ENCODE measurements around the gene SLC29A3.
"Not testable (repeated sequence)": the region's sequence is repeated elsewhere in the genome, so short reads cannot be mapped to it uniquely, and the experiment has no call there.

Gene SLC29A3

GRCh38 chr10:71319042-71319799 lies at the start of gene SLC29A3:
TSS of gene SLC29A3 (plus strand) at chr10:71319259. CDS start at chr10:71319310, 51 bp downstream.
- DNase-seq, result peak; percentile 86

DNA sequence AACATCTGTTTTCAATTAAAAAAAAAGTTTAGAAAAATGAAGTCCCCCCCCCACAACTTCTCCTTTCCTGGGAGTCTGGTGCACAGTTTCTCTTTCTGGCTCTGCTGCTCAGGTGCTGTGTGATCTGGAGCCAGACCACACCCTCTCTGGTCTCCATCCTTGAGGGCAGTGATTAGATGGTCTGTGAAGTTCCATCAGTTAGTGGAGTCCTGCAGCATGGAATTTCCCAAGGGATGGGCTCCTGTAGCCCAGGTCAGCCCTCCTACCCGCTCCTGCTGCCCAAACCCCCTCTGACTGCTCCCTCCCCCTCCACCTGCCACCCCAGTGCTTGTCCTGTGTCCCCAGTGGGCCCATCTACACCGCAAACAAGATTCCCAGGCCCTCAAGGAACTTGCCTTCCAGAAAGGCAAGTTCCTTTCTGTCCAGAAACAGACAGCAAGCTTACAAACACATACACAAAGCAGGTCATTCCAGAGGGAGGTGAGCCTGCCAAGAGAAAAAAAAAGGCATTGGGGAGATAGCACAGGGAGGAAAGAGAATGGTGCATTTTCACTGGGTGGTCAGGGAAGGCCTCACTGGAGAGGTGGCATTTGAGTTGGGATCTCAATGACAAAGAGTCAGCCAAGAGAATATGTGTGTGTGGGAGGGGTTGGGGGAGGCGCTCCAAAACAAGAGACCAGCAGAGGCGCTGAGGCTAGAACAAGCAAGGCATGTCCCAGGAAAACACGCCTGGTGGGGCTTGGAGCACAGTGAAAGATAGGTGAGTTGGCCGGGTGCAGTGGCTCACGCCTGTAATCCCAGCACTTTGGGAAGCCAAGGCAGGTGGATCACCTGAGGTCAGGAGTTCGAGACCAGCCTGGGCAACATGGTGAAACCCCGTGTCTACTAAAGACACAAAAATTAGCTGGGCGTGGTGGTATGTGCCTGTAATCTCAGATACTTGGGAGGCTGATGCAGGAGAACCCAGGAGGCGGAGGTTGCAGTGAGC lies 49.5 kb upstream of the SLC29A3 start:
- no peak for DNase-seq

DNA sequence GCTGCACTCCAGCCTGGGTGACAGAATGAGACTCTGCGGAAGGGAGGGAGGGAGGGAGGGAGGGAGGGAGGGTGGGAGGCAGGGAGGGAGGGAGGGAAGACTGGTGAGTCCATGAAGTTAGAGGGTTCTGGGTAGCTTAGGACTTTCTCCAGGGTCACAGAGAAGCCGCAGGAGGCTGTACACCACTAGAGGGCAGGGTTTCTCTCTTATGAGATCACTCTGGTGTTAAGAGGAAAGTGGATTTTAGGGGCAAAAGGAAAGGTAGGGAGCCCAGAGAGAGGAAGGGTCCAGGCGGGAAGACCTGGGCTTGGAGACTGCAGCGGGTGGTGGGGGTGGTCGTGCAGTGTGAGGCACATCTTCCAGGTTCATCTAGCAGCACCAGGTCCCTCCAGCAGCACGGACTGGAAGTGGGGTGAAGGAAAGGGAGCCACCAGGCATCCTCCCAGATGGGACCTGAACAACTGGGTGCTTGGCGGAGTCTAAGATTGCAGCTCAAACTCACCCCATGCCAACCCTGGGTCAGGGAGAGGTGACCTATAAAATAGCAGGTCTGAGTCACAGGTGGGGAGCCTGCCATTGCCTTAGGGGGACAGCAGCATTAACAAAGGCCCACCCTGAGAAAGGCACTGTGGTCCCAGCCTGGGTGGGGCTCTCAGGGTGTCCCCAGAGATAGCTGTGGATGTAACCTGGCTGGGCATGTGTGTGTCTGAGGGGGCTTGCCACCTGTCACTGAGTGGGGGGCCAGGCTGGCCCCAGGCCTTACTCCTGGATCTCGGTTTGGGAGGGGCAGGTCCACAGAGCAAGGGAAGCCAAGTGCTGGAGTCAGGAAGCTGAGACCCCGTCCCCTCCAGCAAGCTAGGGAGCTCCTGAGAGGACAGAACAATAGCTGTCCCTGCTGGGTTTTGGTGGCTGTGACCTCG lies 48.5 kb upstream of the SLC29A3 start:
- no peak for DNase-seq

- no peak for DNase-seq
Observed at GRCh38 chr10:71271662-71272055, 47.4 kb upstream of the SLC29A3 start.

DNA sequence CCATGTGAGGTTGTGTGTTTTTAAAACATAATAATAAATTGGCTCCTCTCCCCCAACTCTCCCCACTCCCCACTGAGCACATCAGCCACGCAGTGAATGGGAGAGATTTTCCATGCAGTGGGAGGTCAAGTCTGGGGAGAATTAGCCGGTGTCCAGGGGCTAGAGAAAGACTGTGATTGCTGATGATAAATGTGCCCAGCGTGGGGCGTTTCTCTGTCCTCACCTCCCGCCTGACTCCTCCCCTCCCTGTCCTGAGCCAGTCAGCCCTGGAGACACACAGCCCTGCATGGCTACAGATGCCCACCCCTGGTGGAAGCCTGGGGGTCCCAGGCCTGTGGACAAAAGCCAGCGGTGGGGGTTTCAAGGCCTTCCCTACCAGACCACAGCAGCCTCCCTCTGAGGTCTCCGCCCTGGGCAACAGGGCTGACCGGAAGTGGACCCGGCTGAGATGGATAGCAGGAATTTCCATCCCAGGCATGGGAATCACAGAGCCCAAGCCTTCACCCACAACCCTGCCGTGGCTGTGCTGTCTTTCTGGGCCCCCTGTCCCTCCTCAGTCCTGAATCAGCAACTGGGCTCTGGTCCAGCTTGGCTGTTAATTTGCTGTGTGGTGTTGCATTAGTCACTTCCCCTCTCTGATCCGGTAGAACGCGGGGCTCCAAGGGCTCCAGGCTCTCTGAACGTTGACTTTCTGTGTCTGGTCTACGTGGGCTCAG lies 46.8 kb upstream of the SLC29A3 start:
- DNase-seq, result no peak

DNA sequence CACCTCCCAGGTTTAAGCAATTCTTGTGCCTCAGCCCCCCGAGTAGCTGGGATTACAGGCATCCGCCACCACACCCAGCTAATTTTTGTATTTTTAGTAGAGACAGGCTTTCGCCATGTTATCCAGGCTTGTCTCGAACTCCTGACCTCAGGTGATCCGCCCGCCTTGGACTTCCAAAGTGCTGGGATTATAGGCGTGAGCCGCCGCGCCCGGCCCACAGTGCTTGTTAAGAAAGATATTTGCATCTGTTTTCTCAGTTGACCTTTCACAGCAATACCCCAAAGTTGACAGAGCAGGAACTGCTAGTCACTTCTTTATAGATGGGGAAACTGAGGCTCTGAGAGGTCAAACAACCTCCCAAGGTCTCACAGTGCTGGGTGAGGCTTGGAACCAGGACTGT lies 46.1 kb upstream of the SLC29A3 start:
- not testable (repeated sequence) for DNase-seq

DNA sequence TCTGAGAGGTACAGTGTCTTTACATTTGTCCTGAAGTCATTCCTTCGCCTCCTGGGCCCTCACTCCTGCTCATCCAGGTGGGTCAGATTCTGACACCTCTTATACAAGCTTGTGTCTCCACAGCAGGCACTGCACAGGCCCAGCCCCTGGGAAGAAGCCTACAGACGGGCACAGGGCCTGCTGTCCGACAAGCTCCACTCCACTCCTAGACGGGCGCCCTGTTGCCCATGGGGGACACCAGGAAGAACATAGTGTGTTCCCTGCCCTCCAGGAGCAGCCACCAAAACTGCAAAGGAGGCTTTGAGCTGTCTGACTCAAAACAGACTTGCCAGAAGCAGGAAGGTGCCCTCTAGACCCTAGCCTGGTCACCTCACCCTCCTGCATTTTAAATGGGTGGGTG lies 45.6 kb upstream of the SLC29A3 start:
- DNase-seq, result no peak

- no peak for DNase-seq
Observed at GRCh38 chr10:71274901-71275796, 43.9 kb upstream of the SLC29A3 start.

GRCh38 chr10:71276873-71277272 lies 42.2 kb upstream of the SLC29A3 start:
- DNase-seq, result no peak

GRCh38 chr10:71277914-71278665 lies 41.0 kb upstream of the SLC29A3 start:
- no peak for DNase-seq

DNA sequence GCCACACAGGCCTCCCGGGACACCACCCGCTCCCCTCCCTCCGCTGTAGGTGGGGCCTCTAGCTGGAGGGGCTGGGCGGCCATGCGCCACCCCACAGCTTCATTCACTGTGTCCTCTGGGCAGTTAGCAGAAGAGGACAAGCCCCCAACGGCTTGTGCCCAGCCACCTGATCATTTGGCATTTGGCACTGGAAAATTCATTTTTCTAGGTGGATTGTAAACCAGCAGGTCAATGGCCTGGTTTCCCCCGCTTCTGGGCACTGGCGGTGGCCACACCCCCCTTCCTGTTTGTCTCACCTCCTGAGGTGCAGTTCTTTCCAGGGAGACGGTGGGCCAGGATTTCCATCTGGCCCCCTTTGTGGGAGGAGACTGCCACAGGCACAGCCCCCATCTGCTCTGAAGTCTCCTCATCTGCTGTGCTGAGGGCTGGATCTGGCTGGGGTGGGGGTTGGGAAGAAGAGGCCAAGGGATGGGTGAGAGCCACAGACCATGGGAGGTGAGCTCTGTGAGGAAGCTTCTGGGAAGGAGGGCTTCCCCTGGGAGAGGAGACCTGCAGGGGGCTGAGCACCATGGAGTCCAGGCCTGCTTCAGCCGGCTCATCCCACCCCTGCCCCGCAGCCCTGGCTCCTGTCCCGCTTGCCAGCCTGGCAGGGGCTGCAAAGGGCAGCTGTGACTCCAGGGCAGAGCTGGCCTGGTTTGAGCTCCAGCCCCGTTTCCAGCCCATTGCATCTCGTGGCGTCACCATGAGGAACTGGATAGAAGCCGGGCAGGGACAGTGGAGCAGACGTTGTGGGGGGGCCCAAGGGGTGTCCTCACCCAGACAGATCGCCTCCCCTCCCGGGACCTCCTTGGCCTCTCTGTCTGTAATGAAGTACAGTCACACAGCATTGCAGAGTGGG lies 40.1 kb upstream of the SLC29A3 start:
- no peak for DNase-seq

DNA sequence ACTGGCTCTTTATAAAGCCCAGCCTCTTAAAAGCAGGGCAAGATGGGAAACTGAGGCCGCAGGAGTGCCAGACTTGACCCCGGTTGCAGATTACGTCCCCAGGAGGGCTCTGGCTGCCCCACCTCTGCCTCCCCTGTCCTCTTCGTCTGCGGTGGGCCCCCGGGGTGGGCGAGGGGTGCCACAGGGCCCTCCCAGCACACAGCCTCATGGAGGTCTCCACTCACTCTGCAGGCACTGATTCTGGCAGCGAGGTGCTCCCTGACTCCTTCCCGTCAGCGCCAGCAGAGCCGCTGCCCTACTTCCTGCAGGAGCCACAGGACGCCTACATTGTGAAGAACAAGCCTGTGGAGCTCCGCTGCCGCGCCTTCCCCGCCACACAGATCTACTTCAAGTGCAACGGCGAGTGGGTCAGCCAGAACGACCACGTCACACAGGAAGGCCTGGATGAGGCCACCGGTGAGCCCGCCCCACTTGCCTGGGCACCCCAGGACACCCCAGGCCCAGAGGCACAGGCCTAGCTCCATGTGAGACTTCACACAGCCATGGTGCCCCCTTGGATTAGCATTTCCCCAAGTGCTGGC lies 39.4 kb upstream of the SLC29A3 start:
- DNase-seq, result no peak

DNA sequence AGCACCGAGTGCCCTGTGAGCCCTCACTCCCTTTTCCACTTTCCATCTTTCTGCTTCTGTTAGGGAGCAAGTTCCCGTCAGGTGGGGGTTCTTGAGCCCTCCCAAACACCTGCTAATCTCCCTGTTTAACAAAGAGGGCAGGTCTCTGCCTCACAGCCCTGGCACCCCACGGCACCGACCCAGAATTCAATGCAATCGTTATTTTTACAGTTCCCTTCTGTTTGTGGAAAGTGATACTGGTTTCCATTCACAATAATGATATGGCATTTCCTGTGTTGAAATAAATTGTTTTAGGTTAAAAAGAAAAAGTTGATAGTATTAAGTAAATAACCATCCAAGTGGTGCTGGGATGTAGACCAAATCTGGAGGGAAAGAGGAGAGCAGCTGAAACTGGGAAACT lies 38.8 kb upstream of the SLC29A3 start:
- DNase-seq, result no peak

DNA sequence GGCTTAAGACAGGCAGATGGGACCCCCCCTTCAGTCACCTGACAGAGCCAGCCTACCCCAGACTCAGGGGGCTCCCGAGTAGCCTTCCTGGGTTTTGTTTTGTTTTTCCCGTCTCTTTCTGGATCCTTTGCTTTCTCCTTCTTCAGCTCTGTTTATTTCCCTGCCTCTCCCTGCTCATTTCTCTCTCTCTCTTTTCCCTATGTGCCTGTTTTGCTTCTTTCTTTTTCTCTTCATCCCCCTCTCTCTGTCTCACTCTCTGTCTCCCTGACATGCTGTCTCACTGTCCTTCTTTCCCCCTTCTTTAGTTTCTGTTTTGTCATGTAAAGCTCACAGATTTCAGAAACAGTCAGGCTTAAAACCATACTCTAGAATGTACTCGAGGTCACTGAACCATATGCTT lies 38.2 kb upstream of the SLC29A3 start:
- no peak for DNase-seq

DNA sequence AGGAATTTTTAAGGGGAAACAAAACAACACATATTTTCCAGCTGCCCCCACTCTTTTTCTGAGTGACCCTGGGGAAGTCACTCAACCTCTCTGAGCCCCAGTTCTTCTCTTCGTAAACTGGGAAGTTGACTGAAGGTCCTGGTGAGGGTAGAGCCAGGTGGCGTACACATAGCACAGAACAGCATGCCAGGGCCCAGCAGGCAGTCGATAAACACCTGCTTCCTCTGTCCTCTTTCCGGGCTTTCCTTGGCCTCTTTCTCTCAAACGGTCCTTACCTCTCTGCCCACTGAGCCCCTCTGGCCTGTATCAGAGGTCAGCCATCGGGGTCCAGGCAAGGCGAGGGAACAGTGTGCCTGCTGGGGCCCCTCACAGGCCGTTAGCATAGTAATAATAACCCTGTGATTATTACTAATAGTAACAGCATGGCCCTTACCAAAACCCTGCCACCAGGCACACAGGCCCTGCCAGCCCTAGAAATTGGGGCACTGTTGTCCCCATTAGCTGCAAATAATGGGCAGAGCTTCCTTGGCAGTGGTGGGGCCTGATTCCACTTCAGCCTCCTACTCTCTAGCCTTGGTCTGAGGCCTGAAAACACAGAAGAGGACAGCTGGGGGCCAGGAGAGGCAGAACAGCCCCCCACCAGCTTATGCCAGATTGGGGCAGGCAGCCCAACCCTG lies 37.3 kb upstream of the SLC29A3 start:
- no peak for DNase-seq

DNA sequence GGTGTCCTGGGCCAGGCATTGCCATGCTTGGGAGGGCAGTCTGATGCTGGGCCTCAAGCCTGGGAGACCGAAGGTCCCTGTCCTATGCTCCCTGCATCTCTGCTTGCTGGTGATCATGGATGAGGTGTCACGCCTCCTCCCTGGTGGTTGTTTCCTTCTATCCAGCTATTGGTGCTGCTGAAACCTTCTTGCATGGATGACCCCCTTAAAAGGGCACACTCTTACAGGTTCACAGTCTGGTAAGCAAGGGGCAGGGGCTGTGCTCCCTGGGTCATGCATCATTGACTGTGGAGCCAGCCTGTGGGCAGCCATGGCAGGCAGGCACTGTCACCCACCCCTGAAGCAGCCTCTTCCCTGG lies 36.8 kb upstream of the SLC29A3 start:
- no peak for DNase-seq

GRCh38 chr10:71283410-71283809 lies 35.6 kb upstream of the SLC29A3 start:
- DNase-seq, result no peak

DNA sequence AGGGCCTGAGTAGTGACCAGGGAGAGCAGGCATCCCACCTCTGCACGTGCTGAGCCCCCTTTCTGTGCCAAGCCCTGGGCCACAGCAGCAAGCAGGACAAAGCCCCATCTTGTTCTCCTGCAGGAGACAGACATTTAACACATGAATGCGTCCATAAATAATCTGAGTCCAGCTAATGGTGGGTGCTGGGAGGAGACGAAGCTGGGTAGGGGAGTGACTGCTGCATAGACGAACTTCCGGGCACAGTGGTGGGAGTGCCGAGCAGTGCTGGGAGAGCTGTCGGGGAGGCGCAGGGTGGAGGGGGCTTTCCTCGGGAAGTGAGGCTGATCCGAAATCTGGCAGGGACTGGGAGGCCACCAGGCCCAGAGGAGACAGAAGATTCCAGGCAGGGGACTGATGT lies 35.2 kb upstream of the SLC29A3 start:
- DNase-seq, result no peak
